ENCODE results near the gene MRTFA.

DNA sequence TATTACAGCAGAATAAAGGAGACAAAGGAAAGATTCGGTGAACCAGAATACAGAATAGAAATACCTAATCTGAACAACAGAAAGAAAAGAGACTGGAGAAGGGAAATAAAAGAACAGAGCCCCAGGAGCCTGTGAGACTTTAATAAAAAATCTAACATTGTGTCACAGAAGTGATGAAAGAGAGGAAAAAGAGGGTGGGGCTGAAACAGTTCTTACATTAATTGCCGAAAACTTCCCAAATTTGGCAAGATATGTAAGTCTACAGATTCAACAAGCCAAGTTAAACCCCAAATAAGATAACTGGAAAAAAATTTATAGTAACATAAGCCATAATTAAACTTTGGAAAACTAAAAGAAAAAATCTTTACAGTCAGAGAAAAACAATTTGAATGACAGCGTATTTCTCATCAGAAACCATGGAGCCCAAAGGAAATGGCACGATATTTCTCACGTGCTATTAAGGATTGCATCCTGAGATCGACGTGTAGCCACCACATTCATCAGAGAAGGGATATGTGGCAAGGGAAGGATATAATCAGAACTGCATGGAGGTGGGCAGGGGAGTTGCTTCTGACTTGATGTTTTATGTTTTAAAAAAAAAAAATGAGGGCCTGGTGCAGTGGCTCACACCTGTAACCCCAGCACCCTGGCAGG lies 192.2 kb downstream of the MRTFA start:
- TF ChIP-seq POLR2A (IDR thresholded peaks at IDR 0.05; ENCODE audit: low read length) (no peak), GATA1 (IDR thresholded peaks at IDR 0.05; ENCODE audit: low read depth, low read length) (no peak)

All from erythroblast (primary cell).